Liver (tissue), 9 donors: ENCODE data around the gene INPPL1. TPM values are rescaled to one million over a fixed set of nuclear protein-coding genes. Genes with fewer than 3 reads are reported as not detected.

ENCODE experiments used
- DNase-seq: peaks from one replicate; pipeline ENCODE4 v3.0.0-alpha.2; 2017; ENCODE audit warnings: low spot score
- H3K27ac ChIP-seq, 2 donors: one replicate each; pipeline ENCODE4 v1.7.0; 2013; ENCODE audit warnings: inconsistent platforms in 2 of 2, low read length in 2 of 2, control low read depth in 1 of 2, low read depth in 1 of 2, mild to moderate bottlenecking in 1 of 2
- H3K27me3 ChIP-seq, 4 donors: one replicate each; pipeline versions ENCODE4 v1.6.1 to v1.7.0; 2013; ENCODE audit warnings: low read length in 3 of 4, inconsistent platforms in 1 of 4, mild to moderate bottlenecking in 1 of 4, moderate library complexity in 1 of 4; ENCODE audit not compliant: control insufficient read depth in 4 of 4, insufficient read depth in 4 of 4
- H3K36me3 ChIP-seq, 4 donors: one replicate each; pipeline versions ENCODE4 v1.6.1 to v1.7.0; 2013; ENCODE audit warnings: low read length in 3 of 4, mild to moderate bottlenecking in 3 of 4, low read depth in 1 of 4, moderate library complexity in 1 of 4; ENCODE audit not compliant: control insufficient read depth in 4 of 4, insufficient read depth in 3 of 4
- H3K4me1 ChIP-seq, 4 donors: one replicate each; pipeline versions ENCODE4 v1.6.1 to v1.7.0; 2013; ENCODE audit warnings: low read length in 3 of 4, mild to moderate bottlenecking in 3 of 4, moderate library complexity in 1 of 4; ENCODE audit not compliant: control insufficient read depth in 4 of 4, insufficient read depth in 4 of 4
- H3K4me3 ChIP-seq, 3 donors: one replicate each; pipeline versions ENCODE4 v1.6.1 to v1.7.0; 2013; ENCODE audit warnings: low read length in 3 of 3, control low read depth in 1 of 3, low read depth in 1 of 3, mild to moderate bottlenecking in 1 of 3
- H3K9ac ChIP-seq, 2 donors: one replicate each; pipeline ENCODE4 v1.7.0; 2013; ENCODE audit warnings: low read length in 2 of 2, mild to moderate bottlenecking in 2 of 2, moderate library complexity in 2 of 2, control low read depth in 1 of 2, low read depth in 1 of 2
- H3K9me3 ChIP-seq, 4 donors: one replicate each; pipeline versions ENCODE4 v1.6.1 to v1.7.0; 2013; ENCODE audit warnings: low read length in 3 of 4; ENCODE audit not compliant: control insufficient read depth in 4 of 4
- CTCF ChIP-seq: fragments of 150-350 bp; IDR thresholded peaks from 2 replicates; pipeline ENCODE4 v1.5.1; 2017; ENCODE audit warnings: improper control_type of control experiment, low read depth, low read length; ENCODE audit not compliant: missing input control
- EGR1 ChIP-seq, 2 donors: IDR thresholded peaks; 2 replicates each; pipeline ENCODE4 v1.6.1; 2016 to 2018; ENCODE audit warnings: antibody characterized with exemption in 2 of 2, low read depth in 2 of 2
- FOXA1 ChIP-seq: IDR thresholded peaks from 2 replicates; pipeline ENCODE4 v1.6.1; 2016; ENCODE audit warnings: antibody characterized with exemption
- FOXA2 ChIP-seq: IDR thresholded peaks from 2 replicates; pipeline ENCODE4 v1.6.1; 2016; ENCODE audit warnings: antibody characterized with exemption
- GABPA ChIP-seq, 2 donors: IDR thresholded peaks in 1 of 2; conservative IDR thresholded peaks in 1 of 2; 2 replicates each; pipeline ENCODE4 v1.6.1; 2016; ENCODE audit warnings: antibody characterized with exemption in 2 of 2, mild to moderate bottlenecking in 1 of 2, moderate library complexity in 1 of 2
- HNF4A ChIP-seq, 2 donors: conservative IDR thresholded peaks; 2 replicates each; pipeline ENCODE4 v1.6.1; 2016; ENCODE audit warnings: antibody characterized with exemption in 2 of 2, mild to moderate bottlenecking in 2 of 2
- HNF4G ChIP-seq: IDR thresholded peaks from 2 replicates; pipeline ENCODE4 v1.6.1; 2016; ENCODE audit warnings: antibody characterized with exemption
- JUND ChIP-seq, 2 donors: IDR thresholded peaks; 2 replicates each; pipeline ENCODE4 v1.6.1; 2016; ENCODE audit warnings: antibody characterized with exemption in 2 of 2
- NR2F2 ChIP-seq: IDR thresholded peaks from 2 replicates; pipeline ENCODE4 v1.6.1; 2016; ENCODE audit warnings: antibody characterized with exemption
- RAD21 ChIP-seq, 2 donors: IDR thresholded peaks; 2 replicates each; pipeline ENCODE4 v1.6.1; 2016; ENCODE audit warnings: antibody characterized with exemption in 2 of 2, mild to moderate bottlenecking in 2 of 2
- RXRA ChIP-seq, 2 donors: IDR thresholded peaks; 2 replicates each; pipeline ENCODE4 v1.6.1; 2017 to 2018; ENCODE audit warnings: antibody characterized with exemption in 2 of 2, mild to moderate bottlenecking in 1 of 2
- SP1 ChIP-seq: IDR thresholded peaks from 2 replicates; pipeline ENCODE4 v1.6.1; 2018; ENCODE audit warnings: antibody characterized with exemption, mild to moderate bottlenecking
- TAF1 ChIP-seq: conservative IDR thresholded peaks from 2 replicates; pipeline ENCODE4 v1.6.1; 2016; ENCODE audit warnings: antibody characterized with exemption, mild to moderate bottlenecking
- YY1 ChIP-seq: IDR thresholded peaks from 2 replicates; pipeline ENCODE4 v1.6.1; 2016; ENCODE audit warnings: antibody characterized with exemption, mild to moderate bottlenecking
- WGBS: extraction: QIAGEN DNeasy Blood & Tissue Kit; methylation state at CpG from one replicate; pipeline ENCODE4 v1.1.7; 2013; 5-methylcytosine and 5-hydroxymethylcytosine counted together
- polyA plus RNA-seq, 2 donors: library from polyadenylated mRNA; stranded (reverse) in 1 of 2; unstranded in 1 of 2; fragments of 200-250 nt in 1 of 2; fragments of >200 nt in 1 of 2; fragmentation: Nextera tagmentation in 1 of 2; extraction: Ambion mirVana in 1 of 2; gene quantifications; one replicate each; pipeline versions ENCODE4 v1.2.1 to v1.2.3, GENCODE V29; 2013 to 2015
- total RNA-seq, 2 donors: library from RNA; depleted of rRNA; stranded (reverse); fragments of >200 nt; gene quantifications; one replicate each; pipeline ENCODE4 v1.2.3, GENCODE V29; 2014
- TF ChIP-seq, protein P1 (sequence below): IDR thresholded peaks from 2 replicates; pipeline ENCODE4 v1.6.1; 2016; ENCODE audit warnings: antibody characterized with exemption
- TF ChIP-seq, protein P2 (sequence below): IDR thresholded peaks from 2 replicates; pipeline ENCODE4 v1.6.1; 2016; ENCODE audit warnings: antibody characterized with exemption
- TF ChIP-seq, protein P3 (sequence below): IDR thresholded peaks from 2 replicates; pipeline ENCODE4 v1.6.1; 2016; ENCODE audit warnings: antibody characterized with exemption, mild to moderate bottlenecking
- TF ChIP-seq, protein P4 (sequence below): IDR thresholded peaks from 2 replicates; pipeline ENCODE4 v1.6.1; 2016; ENCODE audit warnings: antibody characterized with exemption
- donor health status: healthy.
- donor health status: healthy.
- donor health status: healthy.
- donor health status: healthy.
- donor health status: healthy.

INPPL1 gene
- total and polyA plus RNA-seq, 4 donors = 7.2 to 29.0 (median 17.1) TPM

- no peak for TF ChIP-seq SP1
- TF ChIP-seq RAD21 (IDR thresholded peaks at IDR 0.05) = no peak
- TF ChIP-seq RXRA (IDR thresholded peaks at IDR 0.05) = no peak
- TF ChIP-seq FOXA2 = no peak
- no peak for TF ChIP-seq YY1
- TF ChIP-seq, protein P1, sequence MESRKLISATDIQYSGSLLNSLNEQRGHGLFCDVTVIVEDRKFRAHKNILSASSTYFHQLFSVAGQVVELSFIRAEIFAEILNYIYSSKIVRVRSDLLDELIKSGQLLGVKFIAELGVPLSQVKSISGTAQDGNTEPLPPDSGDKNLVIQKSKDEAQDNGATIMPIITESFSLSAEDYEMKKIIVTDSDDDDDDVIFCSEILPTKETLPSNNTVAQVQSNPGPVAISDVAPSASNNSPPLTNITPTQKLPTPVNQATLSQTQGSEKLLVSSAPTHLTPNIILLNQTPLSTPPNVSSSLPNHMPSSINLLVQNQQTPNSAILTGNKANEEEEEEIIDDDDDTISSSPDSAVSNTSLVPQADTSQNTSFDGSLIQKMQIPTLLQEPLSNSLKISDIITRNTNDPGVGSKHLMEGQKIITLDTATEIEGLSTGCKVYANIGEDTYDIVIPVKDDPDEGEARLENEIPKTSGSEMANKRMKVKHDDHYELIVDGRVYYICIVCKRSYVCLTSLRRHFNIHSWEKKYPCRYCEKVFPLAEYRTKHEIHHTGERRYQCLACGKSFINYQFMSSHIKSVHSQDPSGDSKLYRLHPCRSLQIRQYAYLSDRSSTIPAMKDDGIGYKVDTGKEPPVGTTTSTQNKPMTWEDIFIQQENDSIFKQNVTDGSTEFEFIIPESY = no peak
- no peak for TF ChIP-seq FOXA1
These were observed 23.0 kb downstream of the INPPL1 start (continued) for GRCh38 chr11:72247584-72247983.

DNA sequence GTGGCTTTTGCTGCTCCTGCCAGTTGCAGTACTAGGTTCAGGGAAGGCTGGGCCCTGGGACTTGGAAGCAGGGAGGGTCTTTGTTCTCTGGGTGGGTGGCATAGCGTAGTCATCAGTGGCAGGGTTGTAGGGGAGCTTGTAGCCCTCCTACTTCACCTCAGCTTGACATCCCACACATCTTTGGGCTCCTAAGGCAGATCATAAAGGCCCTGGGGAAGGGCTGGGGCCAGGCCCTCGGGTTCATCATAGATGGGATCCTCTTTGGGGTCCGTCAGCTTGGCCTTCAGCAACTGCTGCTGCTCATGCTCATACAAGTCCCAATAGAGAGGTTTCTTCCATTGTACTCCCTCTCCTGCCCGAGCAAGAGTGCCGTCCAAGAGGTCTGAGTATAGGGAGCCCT is 25.4 kb downstream of the INPPL1 start:
- H3K27me3 ChIP-seq = peaks cover 0 to 27% (median 2%) of the 10 kb centered on the region in 4 donors
- no peaks in the 10 kb centered on the region for H3K9me3 ChIP-seq
- H3K9ac ChIP-seq = no peak overlapping the region
- no peak overlapping the region for H3K27ac ChIP-seq
- no peak for TF ChIP-seq EGR1 (IDR thresholded peaks at IDR 0.05; ENCODE audit: low read depth in 2 of 2)
- TF ChIP-seq RAD21 (IDR thresholded peaks at IDR 0.05) = no peak
- no peak for TF ChIP-seq FOXA1
- no peak for TF ChIP-seq NR2F2
- no peak for TF ChIP-seq HNF4G
- no peak for TF ChIP-seq CTCF
- TF ChIP-seq, protein P2, sequence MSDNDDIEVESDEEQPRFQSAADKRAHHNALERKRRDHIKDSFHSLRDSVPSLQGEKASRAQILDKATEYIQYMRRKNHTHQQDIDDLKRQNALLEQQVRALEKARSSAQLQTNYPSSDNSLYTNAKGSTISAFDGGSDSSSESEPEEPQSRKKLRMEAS = no peak
- no peak for TF ChIP-seq FOXA2
- TF ChIP-seq, protein P3, sequence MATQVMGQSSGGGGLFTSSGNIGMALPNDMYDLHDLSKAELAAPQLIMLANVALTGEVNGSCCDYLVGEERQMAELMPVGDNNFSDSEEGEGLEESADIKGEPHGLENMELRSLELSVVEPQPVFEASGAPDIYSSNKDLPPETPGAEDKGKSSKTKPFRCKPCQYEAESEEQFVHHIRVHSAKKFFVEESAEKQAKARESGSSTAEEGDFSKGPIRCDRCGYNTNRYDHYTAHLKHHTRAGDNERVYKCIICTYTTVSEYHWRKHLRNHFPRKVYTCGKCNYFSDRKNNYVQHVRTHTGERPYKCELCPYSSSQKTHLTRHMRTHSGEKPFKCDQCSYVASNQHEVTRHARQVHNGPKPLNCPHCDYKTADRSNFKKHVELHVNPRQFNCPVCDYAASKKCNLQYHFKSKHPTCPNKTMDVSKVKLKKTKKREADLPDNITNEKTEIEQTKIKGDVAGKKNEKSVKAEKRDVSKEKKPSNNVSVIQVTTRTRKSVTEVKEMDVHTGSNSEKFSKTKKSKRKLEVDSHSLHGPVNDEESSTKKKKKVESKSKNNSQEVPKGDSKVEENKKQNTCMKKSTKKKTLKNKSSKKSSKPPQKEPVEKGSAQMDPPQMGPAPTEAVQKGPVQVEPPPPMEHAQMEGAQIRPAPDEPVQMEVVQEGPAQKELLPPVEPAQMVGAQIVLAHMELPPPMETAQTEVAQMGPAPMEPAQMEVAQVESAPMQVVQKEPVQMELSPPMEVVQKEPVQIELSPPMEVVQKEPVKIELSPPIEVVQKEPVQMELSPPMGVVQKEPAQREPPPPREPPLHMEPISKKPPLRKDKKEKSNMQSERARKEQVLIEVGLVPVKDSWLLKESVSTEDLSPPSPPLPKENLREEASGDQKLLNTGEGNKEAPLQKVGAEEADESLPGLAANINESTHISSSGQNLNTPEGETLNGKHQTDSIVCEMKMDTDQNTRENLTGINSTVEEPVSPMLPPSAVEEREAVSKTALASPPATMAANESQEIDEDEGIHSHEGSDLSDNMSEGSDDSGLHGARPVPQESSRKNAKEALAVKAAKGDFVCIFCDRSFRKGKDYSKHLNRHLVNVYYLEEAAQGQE = no peak
- TF ChIP-seq TAF1 = no peak
- TF ChIP-seq, protein P1 = no peak
- TF ChIP-seq GABPA (IDR thresholded peaks at IDR 0.05 in 1 of 2, conservative IDR thresholded peaks at IDR 0.05 in 1 of 2) = no peak
- TF ChIP-seq HNF4A (conservative IDR thresholded peaks at IDR 0.05) = no peak
- no peak for TF ChIP-seq JUND (IDR thresholded peaks at IDR 0.05)
- no peak for TF ChIP-seq RXRA (IDR thresholded peaks at IDR 0.05)
- TF ChIP-seq, protein P4, sequence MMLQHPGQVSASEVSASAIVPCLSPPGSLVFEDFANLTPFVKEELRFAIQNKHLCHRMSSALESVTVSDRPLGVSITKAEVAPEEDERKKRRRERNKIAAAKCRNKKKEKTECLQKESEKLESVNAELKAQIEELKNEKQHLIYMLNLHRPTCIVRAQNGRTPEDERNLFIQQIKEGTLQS = no peak
- no peak for TF ChIP-seq YY1
- no peak for TF ChIP-seq SP1
- no peaks in the 10 kb centered on the region for H3K36me3 ChIP-seq
- WGBS = 91% methylated on average over 5 of the region's 5 CpGs
- no peaks in the 10 kb centered on the region for H3K4me1 ChIP-seq
- DNase-seq = no peak
- no peak overlapping the region for H3K4me3 ChIP-seq
